Right renal pelvis (tissue), 4 donors: ENCODE measurements around the gene TBC1D13. TPM values are rescaled to one million over a fixed set of nuclear protein-coding genes. Genes with fewer than 3 reads are reported as not detected.

Experiments used
- DNase-seq, 4 donors: peaks; one replicate each; pipeline ENCODE4 v3.0.0-alpha.2; 2013; ENCODE audit warnings: low read depth in 4 of 4, low spot score in 3 of 4, missing footprints in 1 of 4
- polyA plus RNA-seq, 4 donors: library from polyadenylated mRNA; unstranded; fragments of 120-200 nt; gene quantifications; one replicate each; pipeline ENCODE4 v1.2.1, GENCODE V29; 2013; ENCODE audit not compliant: insufficient read length in 4 of 4

Gene TBC1D13
- polyA plus RNA-seq, 4 donors, result 36.0 to 43.5 (median 41.0) TPM

GRCh38 chr9:128819716-128820664 is 32.9 kb downstream of the TBC1D13 start:
- no peak for DNase-seq

- no peak for DNase-seq
Observed at GRCh38 chr9:128820665-128821583, 33.9 kb downstream of the TBC1D13 start.

DNA sequence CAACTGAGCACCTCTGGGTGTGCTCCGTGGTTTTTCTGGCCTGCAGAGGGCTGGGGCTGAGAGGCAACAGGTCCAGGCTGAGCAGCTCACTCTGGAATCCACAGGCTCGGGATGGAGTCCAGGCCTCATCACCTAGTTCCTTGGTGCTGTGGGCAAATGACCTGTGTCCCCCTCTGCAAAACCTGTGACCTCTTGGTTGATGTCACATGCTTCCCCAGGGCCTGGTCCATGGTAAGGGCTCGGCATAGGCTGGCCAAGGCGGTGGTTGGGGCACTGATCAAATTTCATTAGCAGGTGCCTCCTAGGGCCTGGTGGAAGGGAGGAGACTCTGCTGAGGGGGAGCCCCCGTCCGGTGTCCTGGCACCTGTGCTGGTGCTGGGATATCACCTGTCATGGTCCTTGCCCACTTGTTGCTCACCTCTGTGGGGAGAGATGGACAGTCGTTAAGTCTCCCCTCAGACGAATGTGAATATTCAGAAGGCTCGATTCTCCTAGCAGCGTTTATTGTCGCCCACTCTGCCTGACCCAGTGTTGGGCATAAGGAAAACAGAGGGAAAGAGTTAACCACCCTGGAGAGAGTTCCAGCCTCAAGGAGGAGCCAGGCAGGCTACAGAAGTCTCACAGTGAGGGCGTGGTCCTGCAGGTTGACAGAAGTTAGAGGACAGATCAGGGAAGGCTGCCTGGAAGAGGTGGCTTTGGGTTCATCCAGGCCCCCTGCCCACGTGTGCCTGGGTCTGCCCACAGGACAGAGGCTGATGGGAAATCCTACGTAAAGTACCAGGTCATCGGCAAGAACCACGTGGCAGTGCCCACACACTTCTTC is 34.7 kb downstream of the TBC1D13 start:
- DNase-seq, result no peak

DNA sequence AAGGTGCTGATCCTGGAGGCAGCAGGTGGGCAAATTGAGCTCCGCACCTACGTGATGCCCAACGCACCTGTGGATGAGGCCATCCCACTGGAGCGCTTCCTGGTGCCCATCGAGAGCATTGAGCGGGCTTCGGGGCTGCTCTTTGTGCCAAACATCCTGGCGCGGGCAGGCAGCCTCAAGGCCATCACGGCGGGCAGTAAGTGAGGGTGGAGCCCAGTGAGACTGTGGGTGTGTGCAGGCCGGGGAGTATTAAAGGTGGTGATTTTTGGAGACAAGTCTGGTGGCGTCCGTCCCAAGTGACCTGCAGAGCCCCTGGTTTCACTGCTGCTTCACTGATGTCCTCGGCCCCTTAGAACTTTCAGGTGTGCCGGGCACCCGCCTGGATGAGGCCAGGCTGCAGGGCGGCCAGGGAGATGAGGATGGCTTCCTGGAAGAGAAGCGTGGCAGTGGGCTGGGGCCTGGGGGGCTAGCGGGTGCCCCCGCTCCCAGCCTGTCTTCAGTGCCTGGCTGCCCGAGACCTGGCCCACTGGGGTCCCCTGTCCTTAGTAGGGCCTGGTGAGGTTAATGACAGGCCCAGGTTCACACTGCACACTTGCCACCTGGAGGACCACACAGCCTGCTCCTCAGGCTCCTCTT is 35.5 kb downstream of the TBC1D13 start:
- DNase-seq, result no peak

DNA sequence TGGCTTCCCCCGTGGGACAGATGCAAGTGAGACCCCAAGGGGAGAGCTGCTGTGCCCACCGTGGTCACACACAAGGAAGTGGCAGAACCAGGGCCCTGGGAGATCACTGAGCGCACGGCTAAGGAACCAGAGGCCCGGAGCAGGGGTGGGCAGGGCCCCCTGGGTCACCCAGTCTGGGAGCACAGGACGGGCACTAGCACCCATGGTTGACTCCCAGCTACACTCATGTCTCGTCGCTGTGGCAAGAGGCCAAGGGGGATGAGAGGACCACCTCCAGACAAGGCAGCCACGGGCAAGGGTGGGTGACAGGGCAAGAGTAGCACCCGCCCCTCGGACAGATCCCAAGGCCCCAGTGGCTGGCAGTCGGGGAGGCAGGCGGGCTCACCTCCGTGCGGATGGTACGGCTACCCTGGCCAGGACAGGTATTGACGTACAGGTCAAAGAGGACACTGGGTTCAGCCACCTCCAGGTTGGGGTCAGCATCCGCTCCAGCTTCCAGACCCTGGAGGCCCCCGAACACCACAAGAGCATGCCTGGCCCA is 36.4 kb downstream of the TBC1D13 start:
- no peak for DNase-seq

DNA sequence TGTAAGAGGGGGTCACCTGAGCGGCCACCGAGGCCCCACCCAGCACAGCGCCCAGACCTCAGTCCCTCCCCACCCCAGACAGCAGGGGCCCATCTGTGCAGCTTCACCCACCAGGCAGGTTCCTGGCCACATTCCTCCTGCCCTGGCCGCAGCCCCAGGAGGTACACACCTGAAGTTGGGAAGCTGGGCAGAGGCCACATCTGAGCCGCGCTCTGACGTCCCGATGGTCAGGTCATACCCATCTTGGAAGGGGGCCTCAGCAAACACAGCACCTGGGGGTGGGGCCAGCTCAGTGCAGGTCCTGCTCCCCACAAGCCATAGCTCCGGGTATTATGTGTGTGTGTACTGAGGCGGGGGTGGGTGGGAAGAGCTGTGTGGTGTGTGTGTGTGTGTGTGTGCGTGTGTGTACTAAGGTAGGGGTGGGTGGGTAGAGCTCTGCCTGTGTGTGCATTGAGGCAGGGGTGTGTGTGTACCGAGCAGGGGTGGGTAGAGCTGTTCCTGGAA is 36.9 kb downstream of the TBC1D13 start:
- DNase-seq, result no peak

DNA sequence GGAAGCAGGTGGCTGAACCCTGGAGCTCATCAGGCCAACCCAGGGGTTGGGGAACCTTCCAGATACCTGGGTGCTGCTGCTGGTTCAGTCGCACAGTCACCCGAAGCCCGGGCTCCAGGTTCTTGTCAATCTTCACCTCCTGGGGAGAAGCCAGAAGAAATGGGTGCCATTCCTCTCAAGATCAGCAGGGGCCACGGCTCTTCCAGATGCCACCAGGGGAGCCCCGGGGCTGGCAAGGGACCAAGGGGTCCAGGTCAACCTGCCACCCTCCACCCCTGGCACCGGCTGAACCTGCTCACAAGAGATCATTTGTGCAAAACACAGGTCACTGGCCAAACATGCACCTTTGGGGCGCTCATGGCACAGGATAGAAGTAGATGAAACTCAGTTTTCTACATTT is 37.9 kb downstream of the TBC1D13 start:
- DNase-seq, result no peak

DNA sequence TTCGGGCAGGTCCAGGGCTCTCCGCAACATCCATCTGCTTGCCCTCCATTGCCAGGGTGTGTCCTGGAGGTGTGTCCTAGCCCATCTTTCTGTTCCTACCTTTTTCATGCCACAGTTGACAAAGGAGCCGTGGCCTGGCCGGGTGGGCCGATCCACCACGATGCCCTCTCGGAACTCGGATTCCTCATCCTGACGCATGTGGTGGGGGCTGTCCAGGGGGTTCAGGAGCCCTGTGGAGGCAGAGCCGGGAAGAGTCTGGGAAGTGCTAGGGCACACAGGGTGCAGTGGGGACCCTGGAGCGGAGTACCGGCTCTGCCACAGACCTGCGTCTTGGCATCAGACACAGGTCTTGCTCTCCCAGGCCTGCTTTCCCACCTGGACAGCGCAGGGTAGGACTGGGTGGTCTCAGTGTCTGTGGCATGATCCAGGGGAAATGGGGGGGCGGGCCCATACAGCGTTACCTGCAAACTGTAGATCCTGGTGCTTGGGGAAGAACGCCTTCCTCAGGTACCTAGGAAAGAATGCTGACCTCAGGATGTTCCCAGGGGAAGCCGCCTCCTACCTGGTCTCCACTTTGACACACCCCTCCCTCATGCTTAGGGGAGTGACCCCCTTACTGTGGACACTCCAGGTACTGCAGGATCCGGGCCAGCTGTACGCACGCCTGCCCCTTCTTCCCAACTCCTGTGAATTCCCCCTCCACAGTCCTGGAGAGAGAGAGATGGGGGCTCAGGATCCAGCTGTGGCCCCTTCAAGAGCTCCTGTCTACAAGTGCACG is 39.1 kb downstream of the TBC1D13 start:
- no peak for DNase-seq

DNA sequence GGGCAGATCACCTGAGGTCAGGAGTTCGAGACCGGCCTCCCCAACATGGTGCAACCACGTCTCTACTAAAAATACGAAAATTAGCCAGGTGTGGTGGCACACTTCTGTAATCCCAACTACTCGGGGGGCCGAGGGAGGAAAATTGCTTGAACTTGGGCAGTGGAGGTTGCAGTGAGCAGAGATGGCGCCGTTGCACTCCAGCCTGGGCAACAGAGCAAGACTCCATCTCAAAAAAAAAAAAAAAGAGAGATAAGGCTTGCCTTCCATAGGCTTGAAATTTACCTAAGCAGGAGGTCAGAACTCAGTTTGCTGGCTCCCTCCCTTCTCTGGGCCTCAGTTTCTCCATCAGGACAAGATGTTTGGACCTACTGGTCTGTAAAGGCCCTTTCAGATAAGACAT is 41.2 kb downstream of the TBC1D13 start:
- no peak for DNase-seq

DNA sequence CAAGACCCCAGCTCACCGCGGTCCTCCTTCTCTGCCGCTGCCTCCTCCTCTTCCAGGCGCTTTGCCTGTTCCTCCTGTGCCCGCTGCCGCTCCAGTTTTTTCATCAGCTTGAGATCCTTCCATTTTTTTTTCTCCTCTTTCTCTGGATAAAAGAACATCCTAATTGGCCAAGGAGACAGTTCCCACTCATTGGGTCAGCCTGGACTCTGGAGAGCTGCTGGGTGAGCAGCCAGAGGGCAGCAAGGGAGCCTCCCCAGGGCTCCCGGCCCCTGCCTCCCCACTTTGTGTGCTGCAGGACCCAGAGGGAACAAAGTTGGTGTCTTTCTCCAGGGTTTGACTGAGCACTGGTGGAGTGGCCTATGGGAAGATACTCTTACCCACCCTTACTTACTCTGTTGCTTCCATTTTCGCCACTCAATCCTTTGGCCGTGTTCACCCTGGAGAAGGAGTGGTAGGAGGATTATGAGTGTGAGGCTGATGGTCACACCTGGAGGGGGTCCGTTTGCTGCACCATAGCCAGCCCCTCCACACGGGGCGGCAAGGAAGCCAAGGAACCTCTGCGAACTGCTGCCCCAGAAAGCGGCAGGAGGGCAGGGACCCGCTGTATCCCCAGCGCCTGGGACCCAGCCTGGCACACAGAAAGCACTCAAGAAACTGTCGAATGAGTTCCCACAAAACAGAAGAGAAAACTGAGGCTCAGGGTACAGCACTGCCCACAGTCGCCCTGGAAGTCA is 41.8 kb downstream of the TBC1D13 start:
- no peak for DNase-seq

DNA sequence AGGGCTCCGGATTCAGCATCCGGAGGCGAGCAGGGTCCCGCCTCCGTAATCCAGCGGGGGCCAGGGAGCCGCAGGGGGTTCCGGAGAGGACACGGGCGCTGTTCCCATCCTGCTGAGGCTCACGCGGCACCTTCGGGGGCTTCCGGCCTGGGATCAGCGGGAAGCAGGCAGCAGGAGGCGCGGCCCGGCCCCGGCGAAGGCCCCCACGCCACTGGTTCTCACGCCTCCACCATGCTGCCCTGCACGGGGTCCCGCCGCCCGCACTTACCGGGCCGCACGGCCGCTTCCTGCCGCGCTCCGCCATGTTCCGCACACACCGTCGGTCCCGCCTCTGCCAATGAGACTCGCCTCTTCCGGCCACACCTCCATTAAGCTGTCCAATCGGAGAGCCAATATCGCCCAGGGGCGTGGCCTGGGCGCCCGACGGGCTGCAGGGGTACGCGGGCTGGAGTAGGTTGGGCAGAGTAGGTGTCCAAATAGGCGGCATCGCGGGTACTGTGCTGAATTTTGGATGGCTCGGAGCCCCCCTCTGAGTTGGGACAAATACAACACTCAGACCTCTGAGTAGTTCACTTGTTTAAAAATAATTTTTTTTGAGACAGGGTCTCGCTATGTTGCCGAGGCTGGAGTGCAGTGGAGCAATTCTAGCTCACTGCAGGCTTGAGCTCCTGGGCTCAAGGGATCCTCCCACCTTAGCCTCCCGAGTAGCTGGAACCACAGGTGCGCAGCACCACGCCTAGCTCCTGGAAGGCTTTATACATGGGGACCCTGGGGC is 42.6 kb downstream of the TBC1D13 start, which contains the start of gene SPOUT1:
SPOUT1 (minus strand) TSS at position 318 of the 775 bp plus-strand sequence; CDS start at position 304, 14 bp downstream.
- peak; percentile 86 to 87 (median 86) for DNase-seq

- no peak for DNase-seq
Observed at GRCh38 chr9:128833696-128834095, 46.6 kb downstream of the TBC1D13 start.

GRCh38 chr9:128835246-128836210 is 48.5 kb downstream of the TBC1D13 start:
- DNase-seq, result no peak

GRCh38 chr9:128836509-128837145 is 49.6 kb downstream of the TBC1D13 start:
- DNase-seq, result no peak

DNA sequence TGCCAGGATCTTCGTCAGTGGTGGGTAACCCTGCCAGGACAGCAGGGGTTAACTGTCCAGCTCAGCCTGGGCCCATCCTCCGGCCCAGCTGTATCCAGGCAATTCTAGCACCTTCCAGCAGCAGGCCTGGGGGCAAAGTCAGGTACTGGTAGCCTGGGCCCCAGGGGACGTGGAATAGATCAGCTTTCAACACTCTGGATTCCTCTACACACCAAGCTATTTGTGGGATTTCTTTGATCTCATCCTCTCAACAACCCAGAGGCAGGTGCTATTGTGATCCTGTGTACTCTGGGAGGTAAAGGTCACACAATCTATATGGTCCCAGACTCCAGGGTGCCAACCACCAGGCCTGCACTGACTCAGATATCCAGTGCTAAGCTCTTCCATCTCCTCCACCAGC is 51.3 kb downstream of the TBC1D13 start:
- no peak for DNase-seq

DNA sequence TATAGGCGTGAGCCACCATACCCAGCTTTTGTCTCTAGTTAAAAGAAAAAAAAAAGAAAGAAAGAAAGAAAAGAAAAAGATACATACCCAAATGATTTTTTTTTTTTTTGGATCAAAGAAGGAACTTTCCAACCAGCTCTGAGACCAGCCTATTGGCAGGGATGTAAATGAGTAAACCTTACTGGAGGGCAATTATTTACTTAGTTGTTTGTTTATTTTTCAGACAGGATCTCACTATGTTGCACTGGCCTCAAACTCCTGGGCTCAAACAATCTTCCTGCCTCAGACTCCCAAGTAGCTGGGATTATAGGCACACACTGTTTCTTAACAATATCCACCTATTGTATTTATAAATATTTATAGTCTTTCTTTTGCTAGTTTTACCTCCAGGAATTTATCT is 53.5 kb downstream of the TBC1D13 start:
- no peak for DNase-seq
